NCI-H1417 (cell line): Measurements from ENCODE around the gene HCAR2.
A peak's percentile ranks its signal among the peaks of the same experiment; 100 is the strongest.
"Not testable (repeated sequence)": the region's sequence is repeated elsewhere in the genome, so short reads cannot be mapped to it uniquely, and the experiment has no call there.

Experiments
- DNase-seq, 3 experiments: peaks; one replicate each; lab custom pipeline; 2025; lab: John Stamatoyannopoulos, UW

Gene HCAR2

GRCh38 chr12:122702890-122703611 lies at the start of gene HCAR2:
Gene HCAR2 (minus strand): TSS chr12:122703357. CDS start chr12:122703283, 74 bp downstream.
- DNase-seq: peak in 1 of 3 experiments; percentile 62

- DNase-seq: peak; percentile 99 to 100 (median 100)
Observed at GRCh38 chr12:122752464-122753318, 49.5 kb upstream of the HCAR2 start, which contains the start of gene DENR. Gene DENR (plus strand): TSS chr12:122752824. CDS start chr12:122753702, 878 bp downstream.

GRCh38 chr12:122750781-122751515 lies 47.8 kb upstream of the HCAR2 start:
- not testable (repeated sequence) for DNase-seq

DNA sequence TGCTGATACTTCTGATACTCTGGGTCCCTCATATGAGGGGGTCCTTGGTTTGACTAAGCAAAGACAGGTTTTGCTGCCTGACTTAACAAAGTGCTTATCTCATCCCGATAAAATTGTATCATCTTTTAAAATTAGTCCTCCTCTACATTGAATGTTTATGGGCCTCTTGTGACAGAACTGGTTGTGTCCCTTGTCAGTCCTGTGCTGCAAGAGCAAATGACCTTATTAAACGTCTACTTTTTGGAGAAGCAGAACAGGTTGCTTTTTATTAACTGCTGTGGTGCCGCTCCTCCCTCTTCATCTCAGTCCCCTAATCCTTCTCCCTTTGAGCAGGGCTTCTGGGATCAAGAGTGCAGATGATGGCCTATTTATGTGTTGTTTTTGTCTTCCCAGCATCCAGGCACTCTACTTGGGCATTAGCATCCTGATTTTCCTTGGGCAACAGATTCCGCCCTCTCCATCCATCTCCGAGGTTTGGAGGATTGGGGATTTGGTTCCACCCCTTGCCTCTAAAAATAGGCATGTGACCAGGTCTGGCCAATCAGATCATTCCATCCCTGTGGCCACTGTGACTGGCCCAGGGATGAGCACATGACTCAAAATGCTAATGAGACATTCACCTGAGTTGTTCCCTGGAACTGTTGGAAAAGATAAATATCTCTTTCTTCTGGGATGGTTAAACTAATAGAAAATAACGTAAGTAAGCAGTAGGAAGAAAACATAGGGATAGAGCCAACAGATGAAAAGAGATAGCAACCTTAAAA lies 46.6 kb upstream of the HCAR2 start:
- no peak for DNase-seq

DNA sequence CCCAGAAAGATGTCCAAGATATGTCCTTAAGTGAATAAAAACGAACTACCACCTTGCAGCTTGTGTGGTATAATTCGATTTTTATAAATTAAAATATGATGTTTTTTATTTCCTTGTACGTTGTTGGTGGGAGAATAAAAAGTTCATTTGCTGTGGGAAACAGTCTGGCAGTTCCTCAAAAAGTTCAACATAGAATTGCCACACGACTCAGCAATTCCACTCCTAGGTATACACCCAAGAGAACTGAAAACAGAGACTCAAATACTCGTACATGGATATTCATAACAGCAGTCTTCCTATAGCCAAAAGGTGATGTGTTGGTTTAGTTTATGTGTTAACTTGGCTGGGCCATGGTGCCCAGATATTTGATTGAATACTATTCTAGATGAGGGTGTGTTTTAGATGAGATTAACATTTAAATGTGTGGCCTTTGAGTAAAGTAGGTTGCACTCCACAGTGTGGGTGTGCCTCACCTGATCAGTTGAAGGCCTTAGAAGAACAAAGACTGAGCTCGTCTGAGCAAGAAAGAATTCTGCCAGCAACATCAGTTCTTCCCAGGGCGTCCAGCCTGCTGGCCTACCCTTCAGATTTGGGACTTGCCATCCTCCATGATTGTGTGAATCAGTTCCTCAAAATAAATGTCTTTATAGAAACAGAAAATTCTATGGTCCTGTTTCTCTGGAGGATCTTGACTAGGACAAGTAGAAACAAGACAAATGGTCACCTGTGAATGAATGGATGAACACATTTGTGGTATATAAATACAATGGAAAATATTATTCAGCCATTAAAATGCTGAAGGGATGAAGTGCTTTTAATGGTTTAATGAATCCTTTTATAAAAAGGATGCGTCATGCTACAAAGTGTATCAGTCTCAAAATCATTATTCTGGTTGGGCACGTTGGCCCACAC lies 44.3 kb upstream of the HCAR2 start:
- DNase-seq: no peak

DNA sequence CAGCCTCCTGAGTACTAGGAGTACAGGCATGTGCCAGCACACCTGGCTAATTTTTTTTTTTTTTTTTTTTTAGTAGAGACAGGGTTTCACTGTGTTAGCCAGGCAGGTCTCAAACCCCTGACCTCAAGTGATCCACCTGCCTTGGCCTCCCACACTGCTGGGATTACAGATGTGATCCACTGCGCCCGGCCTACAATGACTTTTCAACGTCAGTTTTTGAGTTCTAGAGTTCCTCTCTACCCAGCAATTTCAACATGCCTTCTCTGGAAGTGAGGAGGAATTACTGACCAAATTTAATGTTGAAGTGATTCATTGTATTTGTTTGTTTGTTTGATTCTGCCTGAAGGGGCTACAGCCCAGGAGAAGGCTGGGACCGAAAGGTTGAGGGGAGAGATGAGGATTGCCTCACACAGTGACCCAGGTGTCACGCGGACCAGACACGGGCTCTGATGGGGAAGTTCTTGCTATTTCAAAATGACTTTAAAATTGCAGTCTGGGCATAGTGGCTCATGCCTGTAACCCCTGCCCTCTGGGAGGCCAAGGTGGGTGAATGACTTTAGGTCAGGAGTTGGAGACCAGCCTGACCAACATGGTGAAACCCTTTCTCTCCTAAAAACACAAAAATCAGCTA lies 40.9 kb upstream of the HCAR2 start:
- DNase-seq: no peak

DNA sequence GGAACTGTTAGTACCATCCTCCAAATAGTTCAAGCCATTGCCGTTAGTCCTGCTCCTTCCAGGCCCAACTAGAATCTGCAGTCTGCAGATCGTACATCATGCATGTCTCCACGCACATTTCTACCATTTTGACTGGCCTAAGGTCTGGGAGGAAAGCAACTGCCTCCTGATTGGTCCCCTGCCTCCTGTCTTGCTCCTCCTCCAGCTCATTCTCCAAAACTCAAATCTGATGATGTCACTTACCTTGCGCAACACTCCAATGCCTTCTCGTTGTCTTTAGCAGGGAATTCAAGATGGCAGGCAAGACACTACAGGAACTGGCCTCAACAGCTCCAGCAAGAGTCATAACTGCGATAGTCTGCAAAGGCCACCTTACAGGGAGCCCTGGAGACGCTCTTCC lies 37.2 kb upstream of the HCAR2 start:
- no peak for DNase-seq

DNA sequence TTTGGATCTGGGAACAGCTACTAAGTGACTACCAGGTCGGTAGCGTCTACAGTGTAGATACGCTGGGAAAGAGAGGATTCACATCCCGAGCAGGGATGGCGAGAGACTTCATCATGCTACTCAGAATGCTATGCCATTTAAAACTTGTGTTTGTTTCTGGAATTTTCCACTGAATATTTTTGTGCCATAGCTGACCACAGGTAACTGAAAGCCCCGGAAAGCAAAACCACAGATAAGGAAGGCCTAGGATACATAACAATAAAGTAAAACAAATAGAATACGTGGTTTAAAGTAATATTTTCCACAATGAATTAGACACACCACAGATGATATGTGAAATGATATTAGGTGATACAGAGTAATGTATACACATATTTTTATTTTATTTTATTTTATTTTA lies 35.4 kb upstream of the HCAR2 start:
- no peak for DNase-seq

GRCh38 chr12:122732611-122733010 lies 29.5 kb upstream of the HCAR2 start:
- no peak for DNase-seq

GRCh38 chr12:122732170-122732569 lies 29.0 kb upstream of the HCAR2 start:
- DNase-seq: no peak

DNA sequence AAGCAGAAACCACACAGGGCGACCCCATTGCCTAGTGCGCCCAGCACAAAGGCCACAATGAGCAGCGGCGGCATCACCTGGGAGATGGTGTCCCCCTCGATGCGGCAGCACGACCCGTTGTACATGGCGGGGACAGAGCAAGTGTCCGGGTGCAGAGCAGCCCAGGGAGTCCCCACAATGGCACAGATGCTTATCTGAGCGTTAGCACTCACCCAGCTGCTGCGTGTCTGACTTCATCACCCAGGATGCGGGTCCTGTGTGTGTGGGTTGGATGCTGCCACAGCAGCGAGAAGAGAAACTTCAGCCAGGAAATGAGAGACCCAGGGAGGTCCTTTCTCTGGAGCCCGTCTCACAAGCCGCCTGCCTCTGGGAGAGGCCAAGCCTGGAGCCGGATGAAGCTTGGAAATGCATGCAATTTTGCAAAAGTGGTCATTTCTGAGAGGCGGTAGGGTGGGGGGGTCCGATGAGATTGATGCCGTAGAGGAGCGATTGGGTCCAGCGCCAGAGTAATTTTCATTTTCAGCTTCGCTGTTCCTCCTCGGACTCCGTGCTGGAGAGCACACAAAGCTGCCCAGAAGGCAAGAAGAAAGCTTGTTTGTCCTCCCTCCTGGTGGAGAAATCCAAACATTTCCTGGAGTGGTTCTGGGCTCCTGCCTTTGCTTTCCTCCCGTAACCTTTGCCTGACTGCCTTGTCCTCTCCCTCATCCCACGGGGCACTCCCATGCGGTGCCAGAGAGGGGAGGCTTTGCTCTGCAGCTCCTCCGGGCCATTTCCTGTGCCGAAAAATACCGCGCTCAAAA lies 27.3 kb upstream of the HCAR2 start, which contains the start of gene HCAR1:
HCAR1 (minus strand) TSS at position 630 of the 800 bp plus-strand sequence; CDS start at position 125, 505 bp downstream.
- DNase-seq: peak in 2 of 3 experiments; percentile 41 to 71

- DNase-seq: no peak
Observed at GRCh38 chr12:122729583-122730214, 26.5 kb upstream of the HCAR2 start.

- no peak for DNase-seq
Observed at GRCh38 chr12:122726080-122726558, 23.0 kb upstream of the HCAR2 start.

DNA sequence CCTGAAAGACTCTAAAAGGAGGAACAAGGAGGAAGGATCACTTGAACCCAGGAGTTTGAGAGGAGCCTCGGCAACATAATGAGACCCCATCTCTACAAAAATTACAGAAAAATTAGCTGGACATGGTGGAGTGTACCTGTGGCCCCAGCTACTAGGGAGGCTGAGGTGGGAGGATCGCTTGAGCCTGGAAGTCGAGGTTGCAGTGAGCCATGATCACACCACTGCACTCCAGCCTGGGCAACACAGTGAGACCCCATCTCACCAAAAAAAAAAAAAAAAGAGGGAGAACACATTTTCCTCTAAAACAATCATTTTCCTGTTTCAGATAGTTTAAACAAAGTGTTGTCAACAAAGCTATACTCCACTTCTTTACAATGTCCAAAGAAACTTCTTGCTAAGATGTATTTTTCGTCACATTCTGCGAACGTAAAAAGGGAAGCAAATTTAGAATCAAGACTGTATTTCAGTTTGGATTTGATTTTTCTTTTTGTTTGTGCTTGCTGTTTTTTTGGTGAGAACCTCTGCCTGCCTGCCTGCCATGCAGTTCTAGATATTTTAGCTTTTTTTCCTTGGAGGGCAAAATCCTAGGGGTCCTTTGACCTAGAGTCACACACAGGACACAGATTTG lies 22.4 kb upstream of the HCAR2 start:
- no peak for DNase-seq

DNA sequence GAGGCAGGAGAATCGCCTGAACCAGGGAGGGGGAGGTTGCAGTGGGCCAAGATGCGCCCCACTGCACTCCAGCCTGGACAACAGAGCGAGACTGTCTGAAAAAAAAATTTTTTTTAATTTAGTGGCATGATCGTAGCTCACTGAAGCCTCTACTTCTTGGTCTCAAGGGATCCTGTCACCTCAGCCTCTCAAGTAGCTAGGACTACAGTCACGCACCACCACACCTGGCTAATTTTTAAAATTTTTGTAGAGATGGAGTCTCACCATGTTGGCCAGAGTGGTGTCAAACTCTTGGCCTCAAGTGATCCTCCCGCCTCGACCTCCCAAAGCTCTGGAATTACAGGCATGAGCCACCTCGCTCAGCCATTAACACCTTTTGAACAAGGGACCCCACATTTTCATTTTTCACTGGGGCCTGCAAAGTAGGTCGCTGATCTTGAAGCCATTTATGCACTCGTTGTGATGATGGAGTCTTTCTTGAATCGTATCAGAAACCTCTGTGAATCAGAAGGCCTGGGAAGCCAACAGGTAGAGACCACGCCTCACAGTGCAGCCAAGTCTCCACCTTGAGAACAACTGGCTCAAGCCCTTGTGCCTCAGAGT lies 21.6 kb upstream of the HCAR2 start:
- DNase-seq: no peak

GRCh38 chr12:122722387-122722786 lies 19.2 kb upstream of the HCAR2 start:
- no peak for DNase-seq

GRCh38 chr12:122721057-122721545 lies 17.9 kb upstream of the HCAR2 start:
- no peak for DNase-seq
